GM23248 (cell line): ENCODE measurements around the gene UBFD1. TPM values are rescaled to one million over a fixed set of nuclear protein-coding genes. Genes with fewer than 3 reads are reported as not detected.

ENCODE experiments used
- DNase-seq: peaks from one replicate; pipeline ENCODE4 v3.0.0-alpha.2; 2015
- H2AFZ ChIP-seq: fragments of 200-600 bp; sonication (generic); 2 replicates; pipeline ENCODE4 v1.6.1; 2016; ENCODE audit warnings: antibody characterized with exemption
- H3F3A ChIP-seq: fragments of 200-600 bp; sonication (generic); 2 replicates; pipeline ENCODE4 v1.6.1; 2016; ENCODE audit warnings: mild to moderate bottlenecking, antibody characterized with exemption, mixed run types; ENCODE audit not compliant: insufficient read depth
- H3K27ac ChIP-seq: fragments of 200-600 bp; sonication (generic); 2 replicates; pipeline ENCODE4 v1.5.1; 2016; ENCODE audit warnings: mild to moderate bottlenecking
- H3K27me3 ChIP-seq: fragments of 200-600 bp; sonication (generic); replicated peaks from 2 replicates; pipeline ENCODE4 v1.6.1; 2016; ENCODE audit warnings: mild to moderate bottlenecking; ENCODE audit not compliant: insufficient read depth
- H3K36me3 ChIP-seq: fragments of 200-600 bp; sonication (generic); 2 replicates; pipeline ENCODE4 v1.6.1; 2016; ENCODE audit warnings: low read depth, mild to moderate bottlenecking
- H3K4me1 ChIP-seq: fragments of 200-600 bp; sonication (generic); 2 replicates; pipeline ENCODE4 v1.6.1; 2016; ENCODE audit warnings: mild to moderate bottlenecking; ENCODE audit not compliant: insufficient read depth
- H3K4me2 ChIP-seq: fragments of 200-600 bp; sonication (generic); one replicate; pipeline ENCODE4 v1.6.1; 2016; ENCODE audit warnings: mild to moderate bottlenecking; ENCODE audit not compliant: unreplicated experiment
- H3K4me3 ChIP-seq: fragments of 200-600 bp; sonication (generic); 2 replicates; pipeline ENCODE4 v1.5.1; 2016; ENCODE audit warnings: mild to moderate bottlenecking
- H3K79me2 ChIP-seq: fragments of 200-600 bp; sonication (generic); 2 replicates; pipeline ENCODE4 v1.6.1; 2016; ENCODE audit warnings: mild to moderate bottlenecking; ENCODE audit not compliant: insufficient read depth
- H3K9ac ChIP-seq: fragments of 200-600 bp; sonication (generic); 2 replicates; pipeline ENCODE4 v1.6.1; 2016; ENCODE audit warnings: mild to moderate bottlenecking
- H3K9me2 ChIP-seq: fragments of 200-600 bp; sonication (generic); 2 replicates; pipeline ENCODE4 v1.6.1; 2016; ENCODE audit warnings: mixed run types, mild to moderate bottlenecking, moderate library complexity; ENCODE audit not compliant: insufficient read depth
- H3K9me3 ChIP-seq: fragments of 200-600 bp; sonication (generic); one replicate; pipeline ENCODE4 v1.6.1; 2017; ENCODE audit warnings: low read depth
- H4K20me1 ChIP-seq: fragments of 200-600 bp; sonication (generic); 2 replicates; pipeline ENCODE4 v1.6.0; 2016; ENCODE audit not compliant: insufficient read depth
- EZH2 ChIP-seq: fragments of 200-600 bp; sonication (generic); IDR thresholded peaks from 2 replicates; pipeline ENCODE4 v1.6.1; 2018; ENCODE audit warnings: antibody characterized with exemption, mild to moderate bottlenecking; ENCODE audit not compliant: insufficient read depth, poor library complexity, severe bottlenecking
- EZH2phosphoT487 ChIP-seq: fragments of 200-600 bp; sonication (generic); IDR thresholded peaks from 2 replicates; pipeline ENCODE4 v1.6.1; 2018; ENCODE audit warnings: antibody characterized with exemption, moderate library complexity, mild to moderate bottlenecking, low read depth; ENCODE audit not compliant: insufficient read depth
- WGBS, 2 experiments: methylation state at CpG; one replicate each; pipeline ENCODE4 v1.1.6; 2015 to 2017; ENCODE audit warnings: low lambda C conversion rate in 2 of 2, low coverage in 1 of 2; ENCODE audit errors: missing lambda C conversion rate in 2 of 2; 5-methylcytosine and 5-hydroxymethylcytosine counted together
- in situ Hi-C: fragments of 300-500 bp; cut with MboI; formaldehyde crosslinking; loops from 2 replicates; pipeline ENCODE4 v1.15.0; 2020
- polyA plus RNA-seq: library from polyadenylated mRNA; unstranded; fragments of >200 nt; fragmentation: Nextera tagmentation; extraction: Ambion mirVana; gene quantifications from 2 replicates; pipeline ENCODE4 v1.2.1, GENCODE V29; 2016
- total RNA-seq: library from RNA; depleted of rRNA; stranded (reverse); fragments of >200 nt; shearing (Covaris generic); gene quantifications from 2 replicates; pipeline ENCODE4 v1.2.3, GENCODE V29; 2014

UBFD1 gene
- total and polyA plus RNA-seq, 2 experiments from 2014 or later = 50.2 to 129 TPM

GRCh38 chr16:23514381-23515152 is 43.0 kb upstream of the UBFD1 start:
- no peak overlapping the region for H3K27ac ChIP-seq
- no peak for DNase-seq
- no peaks in the 10 kb centered on the region for H3F3A ChIP-seq
- in situ Hi-C loops = no loop called here
- no peaks in the 10 kb centered on the region for H3K27me3 ChIP-seq
- peaks cover 3% of the 10 kb centered on the region; the same call in 1 of the 2 replicates for H3K36me3 ChIP-seq
- 75 to 81% methylated on average over 7 of the region's 7 CpGs for WGBS, 2 experiments
- no peaks in the 10 kb centered on the region for H3K9me3 ChIP-seq
- no peaks in the 10 kb centered on the region for H3K9me2 ChIP-seq
- no peak overlapping the region for H2AFZ ChIP-seq
- peaks cover 2% of the 10 kb centered on the region; the same call in 1 of the 2 replicates for H3K79me2 ChIP-seq
- H4K20me1 ChIP-seq = no peaks in the 10 kb centered on the region
- 0 out of 2 replicates have a peak, but pooled peaks cover under 1% of the 10 kb centered on the region for H3K4me1 ChIP-seq
- H3K4me2 ChIP-seq = no peak overlapping the region
- no peak overlapping the region for H3K9ac ChIP-seq
- TF ChIP-seq EZH2 (no peak), EZH2phosphoT487 (no peak)
- no peak overlapping the region for H3K4me3 ChIP-seq

DNA sequence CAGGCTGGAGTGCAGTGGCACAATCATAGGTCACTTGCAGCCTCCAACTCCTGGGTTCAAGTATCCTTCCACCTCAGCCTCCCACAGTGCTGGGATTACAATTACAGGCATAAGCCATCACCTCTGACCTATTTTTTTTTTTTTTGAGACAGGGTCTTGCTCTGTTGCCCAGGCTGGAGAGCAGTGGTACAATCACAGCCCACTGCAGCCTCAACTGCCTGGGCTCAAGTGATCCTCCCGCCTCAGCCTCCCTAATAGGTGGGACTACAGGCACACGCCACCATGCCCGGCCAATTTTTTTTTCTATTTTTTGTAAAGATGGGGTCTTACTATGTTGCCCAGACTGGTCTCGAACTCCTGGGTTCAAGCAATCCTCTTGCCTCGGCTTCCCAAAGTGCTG is 41.6 kb upstream of the UBFD1 start:
- Histone ChIP-seq H3K79me2 (no peaks in the 10 kb centered on the region), H3K4me3 (no peak overlapping the region), H3K36me3 (peaks cover 6% of the 10 kb centered on the region; the same call in 1 of the 2 replicates), H3K9ac (no peak overlapping the region), H3K4me1 (no peaks in the 10 kb centered on the region), H2AFZ (no peak overlapping the region), H3K27me3 (no peaks in the 10 kb centered on the region), H3F3A (no peaks in the 10 kb centered on the region), H3K9me2 (no peaks in the 10 kb centered on the region), H3K4me2 (no peak overlapping the region), H3K9me3 (no peaks in the 10 kb centered on the region), H3K27ac (no peak overlapping the region), H4K20me1 (no peaks in the 10 kb centered on the region)
- in situ Hi-C loops = no loop called here
- DNase-seq = no peak
- WGBS, 2 experiments = 98% methylated on average over 5 of the region's 5 CpGs
- no peak for TF ChIP-seq EZH2phosphoT487
- no peak for TF ChIP-seq EZH2

- H3K4me3 ChIP-seq = no peak overlapping the region
- H4K20me1 ChIP-seq = no peaks in the 10 kb centered on the region
- H3K4me2 ChIP-seq = no peak overlapping the region
- H3K79me2 ChIP-seq = no peaks in the 10 kb centered on the region
- H3K27me3 ChIP-seq = no peaks in the 10 kb centered on the region
- H3K9me2 ChIP-seq = no peaks in the 10 kb centered on the region
- H3K27ac ChIP-seq = no peak overlapping the region
- peaks cover 6% of the 10 kb centered on the region for H3K36me3 ChIP-seq
- H3F3A ChIP-seq = no peaks in the 10 kb centered on the region
- TF ChIP-seq EZH2 (no peak), EZH2phosphoT487 (no peak)
- WGBS, 2 experiments = 86 to 94% methylated on average over 4 of the region's 4 CpGs
- H3K4me1 ChIP-seq = no peaks in the 10 kb centered on the region
- H2AFZ ChIP-seq = no peak overlapping the region
- no peak overlapping the region for H3K9ac ChIP-seq
- in situ Hi-C loops = no loop called here
- peak; percentile 15 for DNase-seq
- H3K9me3 ChIP-seq = no peaks in the 10 kb centered on the region
Measured at GRCh38 chr16:23516366-23517137, 41.0 kb upstream of the UBFD1 start.

- Histone ChIP-seq H3K4me3 (no peak overlapping the region), H3K9me2 (no peaks in the 10 kb centered on the region), H3K27me3 (no peaks in the 10 kb centered on the region), H4K20me1 (no peaks in the 10 kb centered on the region), H3K36me3 (peaks cover 18% of the 10 kb centered on the region), H2AFZ (no peak overlapping the region), H3K4me1 (no peaks in the 10 kb centered on the region), H3K79me2 (no peaks in the 10 kb centered on the region), H3K9me3 (no peaks in the 10 kb centered on the region), H3K9ac (no peak overlapping the region), H3K4me2 (no peak overlapping the region), H3F3A (no peaks in the 10 kb centered on the region), H3K27ac (no peak overlapping the region)
- in situ Hi-C loops = no loop called here
- WGBS, 2 experiments = 64 to 66% methylated on average over 3 of the region's 3 CpGs
- TF ChIP-seq EZH2 = no peak
- TF ChIP-seq EZH2phosphoT487 = no peak
- no peak for DNase-seq
Measured at GRCh38 chr16:23518435-23518891, 39.1 kb upstream of the UBFD1 start.
